Measurements from ENCODE around the gene ZBTB9.

Gene ZBTB9

DNA sequence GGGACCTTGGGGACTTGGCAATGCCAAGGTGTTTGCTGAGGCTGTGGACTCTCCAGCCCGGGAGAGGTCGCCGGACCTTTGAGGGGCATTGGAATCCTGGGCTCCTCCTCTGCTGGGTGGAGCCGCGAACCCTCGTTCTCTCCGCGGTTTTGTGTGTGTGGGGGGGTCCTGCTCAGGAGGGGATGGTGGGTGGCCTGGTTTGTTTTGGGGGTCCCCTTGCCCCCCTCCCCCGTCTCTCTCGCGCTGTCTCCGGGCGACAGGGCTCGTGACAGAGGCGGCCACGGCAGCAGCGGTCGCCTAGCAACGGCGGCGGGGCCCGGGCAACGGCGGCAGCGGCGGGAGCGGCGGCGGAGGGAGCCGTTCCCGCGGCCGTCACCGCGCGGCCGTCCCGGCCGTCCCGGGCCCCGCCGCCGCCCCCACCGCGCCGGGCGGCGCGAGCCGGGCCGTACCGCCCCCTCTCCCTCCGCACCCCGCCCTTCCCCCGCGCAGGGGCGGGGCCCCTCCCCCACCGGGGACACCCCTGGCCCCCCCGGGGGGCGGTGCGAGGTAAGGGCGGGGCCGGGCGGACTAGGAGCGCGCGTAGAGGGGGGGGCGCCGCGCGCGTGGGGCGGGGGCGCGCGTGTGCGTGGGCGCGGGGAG is 26.7 kb upstream of the ZBTB9 start:
- H3K27ac ChIP-seq, result peak overlapping the region; percentile 69

DNA sequence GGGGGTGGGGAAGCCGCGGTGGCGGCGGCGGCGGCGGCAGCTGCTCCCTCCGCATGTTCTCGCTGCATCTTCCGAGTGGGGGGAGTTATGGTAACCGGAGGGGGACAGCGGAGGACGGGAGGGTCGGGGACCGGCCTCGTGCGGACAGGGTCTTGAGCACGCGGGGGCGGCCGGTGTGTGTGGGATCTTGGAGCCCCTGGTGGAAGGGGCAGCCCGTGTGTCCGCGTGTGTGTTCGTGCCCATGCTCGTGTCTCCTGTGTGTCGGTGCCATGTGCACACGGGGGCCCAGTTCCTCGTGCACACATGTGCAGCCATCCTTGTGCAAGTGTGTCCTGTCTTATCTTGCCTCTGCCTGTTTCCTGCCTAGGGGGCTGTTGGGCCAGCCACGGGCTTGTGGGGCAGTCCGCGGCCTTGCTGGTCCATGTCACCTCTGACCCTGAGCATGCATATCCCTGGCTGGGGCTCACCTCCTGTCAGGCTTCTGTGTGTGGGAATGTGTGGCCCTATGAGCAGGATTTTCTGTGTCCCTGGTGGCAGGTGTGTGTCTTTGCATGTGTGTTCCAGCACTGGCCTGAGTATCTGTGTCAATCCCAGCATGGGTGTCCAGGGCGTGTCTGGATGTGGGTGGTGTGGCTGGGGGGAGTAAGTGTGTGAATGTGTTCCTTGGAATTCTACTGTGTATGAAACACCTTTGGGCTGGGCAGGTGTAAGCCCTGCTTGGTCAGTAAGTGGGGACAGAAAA is 26.0 kb upstream of the ZBTB9 start:
- peak overlapping the region; percentile 69 for H3K27ac ChIP-seq
- TF ChIP-seq, protein P1, sequence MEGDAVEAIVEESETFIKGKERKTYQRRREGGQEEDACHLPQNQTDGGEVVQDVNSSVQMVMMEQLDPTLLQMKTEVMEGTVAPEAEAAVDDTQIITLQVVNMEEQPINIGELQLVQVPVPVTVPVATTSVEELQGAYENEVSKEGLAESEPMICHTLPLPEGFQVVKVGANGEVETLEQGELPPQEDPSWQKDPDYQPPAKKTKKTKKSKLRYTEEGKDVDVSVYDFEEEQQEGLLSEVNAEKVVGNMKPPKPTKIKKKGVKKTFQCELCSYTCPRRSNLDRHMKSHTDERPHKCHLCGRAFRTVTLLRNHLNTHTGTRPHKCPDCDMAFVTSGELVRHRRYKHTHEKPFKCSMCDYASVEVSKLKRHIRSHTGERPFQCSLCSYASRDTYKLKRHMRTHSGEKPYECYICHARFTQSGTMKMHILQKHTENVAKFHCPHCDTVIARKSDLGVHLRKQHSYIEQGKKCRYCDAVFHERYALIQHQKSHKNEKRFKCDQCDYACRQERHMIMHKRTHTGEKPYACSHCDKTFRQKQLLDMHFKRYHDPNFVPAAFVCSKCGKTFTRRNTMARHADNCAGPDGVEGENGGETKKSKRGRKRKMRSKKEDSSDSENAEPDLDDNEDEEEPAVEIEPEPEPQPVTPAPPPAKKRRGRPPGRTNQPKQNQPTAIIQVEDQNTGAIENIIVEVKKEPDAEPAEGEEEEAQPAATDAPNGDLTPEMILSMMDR (conservative IDR thresholded peaks at IDR 0.05), result peak; percentile 55
- no peak for TF ChIP-seq ZFX (IDR thresholded peaks at IDR 0.05)

More for the DNA sequence above, 26.7 kb upstream of the ZBTB9 start:
- TF ChIP-seq, protein P1 (conservative IDR thresholded peaks at IDR 0.05), result no peak
- TF ChIP-seq ZFX (IDR thresholded peaks at IDR 0.05), result no peak

DNA sequence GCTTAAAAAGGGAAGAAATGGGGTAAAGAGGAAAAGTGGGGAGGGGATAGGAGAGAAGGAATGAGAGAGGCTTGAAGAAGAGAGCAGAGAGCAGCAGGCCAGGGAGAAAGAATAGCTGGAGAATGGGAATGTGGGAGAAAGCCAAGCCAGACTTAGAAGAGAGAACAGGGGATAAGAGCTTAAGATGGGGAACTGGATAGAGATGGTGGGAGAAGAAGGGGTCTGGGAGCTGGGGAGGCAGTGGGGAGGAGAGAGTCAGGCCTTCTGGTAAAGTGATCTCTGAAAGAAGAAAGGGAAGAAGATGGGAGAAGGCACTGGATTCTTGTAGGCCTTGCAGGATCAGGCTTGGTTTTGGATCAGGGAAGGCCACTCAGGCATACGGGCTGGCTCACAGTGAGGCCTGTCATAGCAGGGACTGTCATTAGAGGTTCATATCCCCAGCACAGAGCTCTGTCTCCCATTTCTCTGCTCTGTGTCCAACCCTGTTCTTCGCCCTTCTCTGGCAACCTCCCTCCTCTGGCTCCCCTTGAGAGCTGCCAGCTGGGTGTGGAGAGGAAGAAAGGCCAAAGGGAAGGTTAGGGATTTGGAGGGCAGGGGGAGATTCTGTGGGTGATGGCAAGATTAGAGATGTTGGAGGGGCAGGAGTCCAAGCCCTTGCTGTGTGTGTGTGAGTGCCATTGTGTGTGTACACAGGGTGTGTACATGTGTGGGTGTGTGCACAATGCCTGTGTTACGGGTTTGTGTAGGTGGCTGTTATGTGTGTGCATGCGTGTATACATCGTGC is 25.2 kb upstream of the ZBTB9 start:
- peak overlapping the region; percentile 69 for H3K27ac ChIP-seq
- TF ChIP-seq, protein P1 (conservative IDR thresholded peaks at IDR 0.05), result no peak
- no peak for TF ChIP-seq ZFX (IDR thresholded peaks at IDR 0.05)

DNA sequence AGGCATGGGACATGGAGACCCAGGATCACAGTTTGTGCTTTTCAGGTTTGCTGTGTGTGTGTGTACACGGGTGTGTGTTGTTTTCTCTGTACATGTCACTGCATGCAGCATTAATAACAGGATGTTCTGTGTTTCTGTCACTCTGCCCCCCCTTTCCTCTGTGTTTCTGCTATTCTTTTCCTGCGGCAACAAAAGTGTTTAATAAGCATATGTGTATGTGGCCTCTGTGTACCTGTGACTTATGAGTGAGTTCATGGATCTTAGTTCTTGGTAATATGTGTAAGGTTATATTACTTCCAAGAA is 24.7 kb upstream of the ZBTB9 start:
- no peak overlapping the region for H3K27ac ChIP-seq
- no peak for TF ChIP-seq ZFX (IDR thresholded peaks at IDR 0.05)
- TF ChIP-seq, protein P1 (conservative IDR thresholded peaks at IDR 0.05), result no peak

DNA sequence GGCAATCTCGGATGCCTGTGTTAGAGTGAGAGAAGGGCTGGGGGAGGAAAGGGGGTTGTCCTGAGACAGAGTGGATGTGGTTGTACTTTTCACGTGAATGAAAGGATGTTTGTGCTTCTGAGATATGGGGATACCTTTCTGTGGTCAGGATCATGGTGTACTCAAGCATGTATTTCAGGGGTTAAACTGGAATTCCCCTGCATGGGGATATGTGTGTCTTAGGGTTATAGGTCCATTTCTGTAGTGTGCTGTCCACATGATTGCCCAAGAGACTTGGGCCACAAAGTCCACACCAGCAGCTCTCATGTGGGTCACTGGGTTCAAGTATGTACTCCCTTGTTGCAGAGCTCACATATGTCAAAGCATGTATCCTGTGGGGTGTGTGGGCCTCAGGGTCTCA is 24.0 kb upstream of the ZBTB9 start:
- no peak overlapping the region for H3K27ac ChIP-seq
- no peak for TF ChIP-seq ZFX (IDR thresholded peaks at IDR 0.05)
- TF ChIP-seq, protein P1 (conservative IDR thresholded peaks at IDR 0.05), result no peak

DNA sequence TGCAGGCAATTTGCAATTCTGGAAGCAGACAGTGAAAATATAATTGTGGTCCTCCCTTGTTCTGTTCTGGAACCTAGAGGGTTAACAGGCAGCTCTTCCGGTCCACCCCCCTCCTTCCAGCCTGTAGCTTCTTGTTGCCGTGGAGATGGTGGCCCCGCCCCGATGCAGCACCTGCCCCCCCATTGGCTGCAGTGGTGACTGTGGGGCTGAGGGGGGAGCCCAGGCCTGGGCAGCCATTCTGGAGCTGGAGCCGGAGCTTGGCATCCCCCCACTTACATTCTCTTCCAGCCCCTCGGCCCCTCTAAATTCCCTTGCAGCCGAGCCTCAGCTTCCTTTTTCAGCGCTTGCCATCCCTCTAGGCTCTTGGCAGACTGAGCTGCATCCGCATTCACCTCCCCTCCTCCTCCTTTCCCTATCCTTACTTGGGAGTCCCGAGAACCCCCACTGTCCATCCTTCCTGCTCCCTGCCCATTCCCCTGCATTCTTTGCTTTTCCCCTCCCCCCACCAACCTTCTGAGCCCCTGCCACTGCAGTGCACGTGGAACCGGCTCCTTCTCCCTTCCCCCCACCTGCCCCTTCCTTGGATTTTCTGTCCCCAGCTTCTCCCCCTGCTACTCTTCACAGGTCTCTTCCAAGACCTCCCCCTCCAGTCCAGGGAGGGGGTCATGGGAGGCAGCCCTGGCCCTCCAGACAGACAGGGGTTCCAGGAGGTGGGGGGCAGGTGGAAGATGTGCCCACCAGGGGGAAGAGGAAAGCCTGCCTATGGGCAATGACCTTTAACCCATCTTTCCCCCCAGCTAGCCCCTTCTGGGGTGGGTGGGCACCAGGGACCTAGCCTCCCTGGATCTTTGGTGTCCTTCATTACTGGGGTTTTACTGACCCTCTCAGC is 23.1 kb upstream of the ZBTB9 start:
- TF ChIP-seq ZFX (IDR thresholded peaks at IDR 0.05), result no peak
- TF ChIP-seq, protein P1 (conservative IDR thresholded peaks at IDR 0.05), result no peak
- no peak overlapping the region for H3K27ac ChIP-seq
